Left ventricle myocardium inferior (tissue), 1 donor: Measurements from ENCODE around the gene ANXA6. TPM values are rescaled to one million over a fixed set of nuclear protein-coding genes. Genes with fewer than 3 reads are reported as not detected.
"Not testable (repeated sequence)": the region's sequence is repeated elsewhere in the genome, so short reads cannot be mapped to it uniquely, and the experiment has no call there.

Experiments
- DNase-seq: peaks from one replicate; pipeline ENCODE4 v3.0.0-alpha.2; 2020
- H3K27ac ChIP-seq: fragments of 200-600 bp; replicated peaks from 2 replicates; pipeline ENCODE4 v1.8.0; 2021
- H3K27me3 ChIP-seq: fragments of 200-600 bp; 2 replicates; pipeline ENCODE4 v1.8.0; 2021; ENCODE audit warnings: low read depth
- H3K36me3 ChIP-seq: fragments of 200-600 bp; 2 replicates; pipeline ENCODE4 v1.8.0; 2021
- H3K4me1 ChIP-seq: fragments of 200-600 bp; 2 replicates; pipeline ENCODE4 v1.8.0; 2021
- H3K4me3 ChIP-seq: fragments of 200-600 bp; 2 replicates; pipeline ENCODE4 v1.8.0; 2021; ENCODE audit warnings: mild to moderate bottlenecking, moderate library complexity
- H3K9me3 ChIP-seq: fragments of 200-600 bp; replicated peaks from 2 replicates; pipeline ENCODE4 v1.8.0; 2021
- CTCF ChIP-seq: fragments of 200-600 bp; IDR thresholded peaks from 2 replicates; pipeline ENCODE4 v1.8.0; 2021; ENCODE audit warnings: antibody characterized with exemption, mild to moderate bottlenecking, borderline replicate concordance
- intact Hi-C: fragments of 100-400 bp; cut with micrococcal nuclease; formaldehyde crosslinking; loops from one replicate; pipeline ENCODE4 v1.11.0; 2022
- total RNA-seq: library from RNA; stranded (reverse); fragmentation: NEBNext Ultra II Directional; extraction: Animal tissue kit (Norgen Biotek cat#: 25700); gene quantifications from one replicate; pipeline ENCODE4 v1.2.1, GENCODE V29; 2021
- donor health status: DM: no; HTN: yes; CAD: no; lungs with severe emphysema.

ANXA6 gene
- total RNA-seq, 1 donor from 2014 or later = 195 TPM

GRCh38 chr5:151179489-151179840 lies 21.9 kb upstream of the ANXA6 start:
- Histone ChIP-seq H3K4me1 (peaks cover 1% of the 10 kb centered on the region), H3K27ac (no peak overlapping the region), H3K27me3 (no peaks in the 10 kb centered on the region), H3K9me3 (no peaks in the 10 kb centered on the region), H3K4me3 (no peak overlapping the region), H3K36me3 (peaks cover 50% of the 10 kb centered on the region)
- intact Hi-C loops = no loop called here
- no peak for DNase-seq
- no peak for TF ChIP-seq CTCF

DNA sequence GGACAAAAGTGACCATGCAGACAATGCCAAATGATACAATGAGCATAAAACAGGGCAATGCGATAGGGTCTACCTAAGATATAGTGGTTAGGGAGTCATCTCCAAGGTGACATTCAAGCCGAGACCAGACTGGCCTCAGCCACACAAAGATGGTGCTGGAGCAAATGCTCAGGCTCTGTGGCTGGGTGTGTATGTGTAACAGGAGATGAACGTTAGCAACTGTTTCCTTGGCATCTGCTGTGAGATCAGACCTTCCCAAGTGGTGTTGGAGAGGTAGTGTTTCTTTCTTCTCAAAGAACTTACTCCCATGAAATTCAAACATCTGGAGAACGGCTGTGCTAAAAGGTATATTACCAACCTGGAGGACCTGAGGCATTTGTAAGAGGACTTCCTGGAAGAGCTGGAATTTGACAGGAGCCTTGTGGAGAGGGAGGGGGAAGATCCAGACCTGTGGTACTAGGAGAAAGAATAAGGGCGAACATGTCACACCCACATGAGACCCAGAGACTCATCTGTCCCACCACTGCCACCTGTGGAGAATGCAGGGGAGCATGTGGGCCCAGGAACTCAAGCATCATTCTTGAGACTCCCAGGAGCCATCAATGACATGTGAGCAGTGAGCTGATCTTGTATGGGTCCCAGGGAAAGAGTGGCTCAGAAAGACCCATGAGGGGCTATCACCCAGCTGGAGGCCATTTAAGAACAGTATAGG lies 21.4 kb upstream of the ANXA6 start:
- H3K27ac ChIP-seq = no peak overlapping the region
- H3K4me3 ChIP-seq = no peak overlapping the region
- no peaks in the 10 kb centered on the region for H3K27me3 ChIP-seq
- intact Hi-C loops = no loop called here
- H3K4me1 ChIP-seq = peaks cover 7% of the 10 kb centered on the region
- no peak for DNase-seq
- TF ChIP-seq CTCF = no peak
- H3K36me3 ChIP-seq = peaks cover 45% of the 10 kb centered on the region
- no peaks in the 10 kb centered on the region for H3K9me3 ChIP-seq

DNA sequence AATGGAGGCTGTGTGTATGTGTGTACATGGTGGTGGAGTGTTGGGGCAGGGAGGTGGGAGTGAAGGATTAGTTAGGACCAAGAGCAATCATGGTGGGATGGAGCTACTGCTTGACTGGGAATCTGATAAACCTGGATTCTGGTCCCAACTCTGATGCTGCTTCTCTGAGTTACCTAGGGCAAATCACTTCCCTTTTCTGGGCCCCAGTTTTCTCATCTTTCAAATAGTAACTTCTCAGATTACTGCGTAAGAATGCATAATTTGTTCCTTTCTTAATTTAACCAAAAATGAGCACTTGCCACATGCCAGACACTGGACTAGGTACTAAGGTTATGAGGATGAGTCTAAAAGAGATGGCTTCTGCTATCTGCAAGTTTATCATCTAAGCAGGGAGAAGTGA lies 20.8 kb upstream of the ANXA6 start:
- no peak for DNase-seq
- Histone ChIP-seq H3K9me3 (no peaks in the 10 kb centered on the region), H3K36me3 (peaks cover 39% of the 10 kb centered on the region), H3K4me3 (no peak overlapping the region), H3K27me3 (no peaks in the 10 kb centered on the region), H3K4me1 (peaks cover 11% of the 10 kb centered on the region), H3K27ac (no peak overlapping the region)
- intact Hi-C loops = no loop called here
- TF ChIP-seq CTCF = no peak

- H3K27ac ChIP-seq, intact Hi-C loops, DNase-seq, H3K9me3 ChIP-seq, H3K27me3 ChIP-seq, H3K4me3 ChIP-seq: not testable (repeated sequence)
- H3K36me3 ChIP-seq = peaks cover 21% of the 10 kb centered on the region
- H3K4me1 ChIP-seq = peaks cover 11% of the 10 kb centered on the region
These were observed 18.7 kb upstream of the ANXA6 start for GRCh38 chr5:151176268-151176667.

DNA sequence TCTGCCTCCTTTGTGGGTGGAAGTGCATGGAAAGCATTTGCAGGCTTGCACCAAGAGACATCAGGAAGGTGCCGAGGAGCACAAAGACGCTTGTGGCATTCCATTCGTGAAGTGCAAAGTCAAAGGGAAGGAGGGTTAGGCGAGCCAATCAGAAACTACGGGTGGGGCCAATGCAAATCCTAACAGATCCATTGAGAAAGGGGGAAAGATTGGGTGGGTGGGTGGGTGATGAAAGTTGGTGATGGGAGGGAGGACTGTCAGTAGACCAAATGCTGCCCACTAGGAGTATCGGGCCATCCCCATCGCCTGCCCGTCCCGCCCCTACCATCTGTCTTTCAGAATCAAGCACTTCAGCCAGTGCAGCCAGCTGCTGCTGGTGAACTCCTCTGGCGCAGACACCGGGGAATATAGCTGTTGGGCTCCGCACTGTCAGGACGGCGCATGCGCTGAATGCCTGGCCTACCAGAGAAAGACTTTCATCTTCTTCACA lies 17.1 kb upstream of the ANXA6 start:
- peaks cover 10% of the 10 kb centered on the region for H3K36me3 ChIP-seq
- H3K27me3 ChIP-seq = no peaks in the 10 kb centered on the region
- intact Hi-C loops = no loop called here
- DNase-seq = no peak
- peak overlapping the region; percentile 10 for H3K27ac ChIP-seq
- peaks cover 11% of the 10 kb centered on the region for H3K4me1 ChIP-seq
- H3K4me3 ChIP-seq = peak overlapping the region; percentile 22
- no peak for TF ChIP-seq CTCF
- no peaks in the 10 kb centered on the region for H3K9me3 ChIP-seq
